RWPE2 (cell line): ENCODE results near the gene JADE2.
"Not testable (repeated sequence)": the region's sequence is repeated elsewhere in the genome, so short reads cannot be mapped to it uniquely, and the experiment has no call there.

Source experiments
- ATAC-seq: fragments of 200-7000 bp; cut with Tn5 transposase; 3 replicates; pipeline ENCODE4 v1.9.1; 2021; ENCODE audit warnings: low read depth
- DNase-seq: peaks from one replicate; pipeline ENCODE4 v3.0.0-alpha.2; 2020; ENCODE audit warnings: low spot score
- H3K27ac ChIP-seq: fragments of 450-650 bp; 2 replicates; pipeline ENCODE4 v1.5.1; 2017; ENCODE audit warnings: mild to moderate bottlenecking; ENCODE audit not compliant: poor library complexity, severe bottlenecking
- H3K27me3 ChIP-seq: fragments of 250-450 bp; sonication (Bioruptor Pico); 2 replicates; pipeline ENCODE4 v1.5.1; 2021; ENCODE audit warnings: mild to moderate bottlenecking, moderate library complexity; ENCODE audit not compliant: insufficient read depth, poor library complexity, severe bottlenecking
- H3K36me3 ChIP-seq: fragments of 250-450 bp; sonication (Bioruptor Pico); 2 replicates; pipeline ENCODE4 v1.5.1; 2020; ENCODE audit warnings: low read depth, mild to moderate bottlenecking, moderate library complexity
- H3K4me1 ChIP-seq: fragments of 250-450 bp; sonication (Bioruptor Pico); 2 replicates; pipeline ENCODE4 v1.5.1; 2021; ENCODE audit warnings: mild to moderate bottlenecking, moderate library complexity; ENCODE audit not compliant: insufficient read depth, poor library complexity, severe bottlenecking
- H3K4me3 ChIP-seq: fragments of 250-450 bp; sonication (Bioruptor Pico); 2 replicates; pipeline ENCODE4 v1.5.1; 2021; ENCODE audit warnings: mild to moderate bottlenecking, moderate library complexity; ENCODE audit not compliant: severe bottlenecking
- H3K9me3 ChIP-seq: fragments of 250-450 bp; sonication (Bioruptor Pico); 2 replicates; pipeline ENCODE4 v1.5.1; 2021; ENCODE audit warnings: mild to moderate bottlenecking, moderate library complexity; ENCODE audit not compliant: severe bottlenecking
- CTCF ChIP-seq: fragments of 450-650 bp; IDR thresholded peaks from one replicate; pipeline ENCODE4 v1.5.1; 2017; ENCODE audit warnings: mild to moderate bottlenecking, moderate library complexity; ENCODE audit not compliant: poor library complexity, severe bottlenecking

JADE2 gene

DNA sequence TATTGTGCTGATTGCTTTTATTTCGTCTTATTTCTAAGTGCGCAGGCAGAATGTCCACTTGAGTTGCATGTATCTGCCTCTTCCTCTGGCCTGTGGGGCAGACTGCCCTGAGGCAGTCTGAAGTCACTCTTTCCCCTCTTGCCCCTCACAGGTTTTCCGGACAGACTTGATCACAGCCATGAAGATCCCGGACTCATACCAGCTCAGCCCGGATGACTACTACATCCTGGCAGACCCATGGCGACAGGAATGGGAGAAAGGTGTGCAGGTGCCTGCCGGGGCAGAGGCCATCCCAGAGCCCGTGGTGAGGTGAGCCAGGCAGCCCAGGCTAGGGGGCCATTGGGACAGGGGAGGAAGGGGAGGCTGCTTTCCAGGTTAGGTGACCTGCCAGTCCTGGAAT lies 26.4 kb downstream of the JADE2 start:
- Histone ChIP-seq H3K4me3 (no peak overlapping the region), H3K4me1 (peaks cover 52% of the 10 kb centered on the region), H3K36me3 (peaks cover 80% of the 10 kb centered on the region), H3K9me3 (no peaks in the 10 kb centered on the region), H3K27me3 (no peaks in the 10 kb centered on the region), H3K27ac (peak overlapping the region; percentile 83)
- no peak for TF ChIP-seq CTCF
- peak; percentile 69 for DNase-seq
- ATAC-seq, result peak; percentile 20; the same call in 2 of the 3 replicates

DNA sequence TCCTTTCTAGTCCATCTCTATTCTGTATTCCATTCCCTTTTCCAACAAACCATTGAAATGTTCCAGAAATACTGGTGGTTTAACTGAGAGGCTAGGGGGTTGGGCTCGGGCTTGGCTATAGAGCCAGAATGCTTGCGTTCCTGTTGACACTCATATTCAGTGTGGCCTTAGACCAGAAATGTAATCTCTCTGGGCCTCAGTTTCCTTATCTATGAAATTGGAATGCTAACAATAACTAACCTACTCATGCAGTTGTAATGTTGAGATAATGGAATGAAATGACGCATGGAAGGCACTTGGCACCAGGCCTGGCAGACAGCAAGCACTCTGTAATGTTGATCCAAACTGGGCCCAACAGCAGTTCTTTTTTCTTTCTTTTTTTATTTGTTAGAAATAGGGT lies 26.8 kb downstream of the JADE2 start:
- Histone ChIP-seq H3K27me3 (no peaks in the 10 kb centered on the region), H3K9me3 (no peaks in the 10 kb centered on the region), H3K36me3 (peaks cover 76% of the 10 kb centered on the region), H3K27ac (peak overlapping the region; percentile 83), H3K4me3 (no peak overlapping the region), H3K4me1 (peaks cover 50% of the 10 kb centered on the region)
- TF ChIP-seq CTCF, result no peak
- ATAC-seq (peak; percentile 49), DNase-seq (peak; percentile 83)

GRCh38 chr5:134552716-134553115 lies 27.2 kb downstream of the JADE2 start:
- H3K27me3 ChIP-seq, DNase-seq, H3K9me3 ChIP-seq, H3K4me3 ChIP-seq, ATAC-seq: not testable (repeated sequence)
- H3K4me1 ChIP-seq, result peaks cover 46% of the 10 kb centered on the region
- H3K36me3 ChIP-seq, result peaks cover 72% of the 10 kb centered on the region
- peak overlapping the region; percentile 83 for H3K27ac ChIP-seq

DNA sequence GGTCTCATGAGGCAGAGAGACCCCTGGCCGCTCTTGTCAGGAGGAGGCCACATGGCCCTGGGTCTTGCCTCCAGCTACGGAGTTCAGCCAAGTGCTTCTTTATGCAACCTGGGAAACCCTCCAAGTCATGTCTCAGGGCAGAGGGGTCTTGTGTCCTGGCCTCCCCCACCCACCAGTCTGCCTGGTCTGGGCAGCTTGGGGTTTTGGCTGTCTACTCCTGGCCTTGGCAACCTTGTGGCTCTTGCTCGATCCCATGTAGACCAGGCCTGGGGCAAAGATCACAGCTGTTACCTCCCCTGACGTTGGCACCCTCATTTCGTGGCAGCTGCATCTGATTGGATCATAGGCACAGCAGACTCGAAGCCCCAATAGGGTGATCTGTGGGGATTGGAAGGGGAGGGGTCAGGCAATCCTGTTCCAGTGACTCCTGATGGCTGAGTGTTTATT lies 28.4 kb downstream of the JADE2 start:
- ATAC-seq (no peak), DNase-seq (no peak)
- Histone ChIP-seq H3K4me3 (no peak overlapping the region), H3K9me3 (no peaks in the 10 kb centered on the region), H3K27ac (peak overlapping the region; percentile 83), H3K4me1 (peaks cover 45% of the 10 kb centered on the region), H3K36me3 (peaks cover 67% of the 10 kb centered on the region), H3K27me3 (no peaks in the 10 kb centered on the region)
- no peak for TF ChIP-seq CTCF

DNA sequence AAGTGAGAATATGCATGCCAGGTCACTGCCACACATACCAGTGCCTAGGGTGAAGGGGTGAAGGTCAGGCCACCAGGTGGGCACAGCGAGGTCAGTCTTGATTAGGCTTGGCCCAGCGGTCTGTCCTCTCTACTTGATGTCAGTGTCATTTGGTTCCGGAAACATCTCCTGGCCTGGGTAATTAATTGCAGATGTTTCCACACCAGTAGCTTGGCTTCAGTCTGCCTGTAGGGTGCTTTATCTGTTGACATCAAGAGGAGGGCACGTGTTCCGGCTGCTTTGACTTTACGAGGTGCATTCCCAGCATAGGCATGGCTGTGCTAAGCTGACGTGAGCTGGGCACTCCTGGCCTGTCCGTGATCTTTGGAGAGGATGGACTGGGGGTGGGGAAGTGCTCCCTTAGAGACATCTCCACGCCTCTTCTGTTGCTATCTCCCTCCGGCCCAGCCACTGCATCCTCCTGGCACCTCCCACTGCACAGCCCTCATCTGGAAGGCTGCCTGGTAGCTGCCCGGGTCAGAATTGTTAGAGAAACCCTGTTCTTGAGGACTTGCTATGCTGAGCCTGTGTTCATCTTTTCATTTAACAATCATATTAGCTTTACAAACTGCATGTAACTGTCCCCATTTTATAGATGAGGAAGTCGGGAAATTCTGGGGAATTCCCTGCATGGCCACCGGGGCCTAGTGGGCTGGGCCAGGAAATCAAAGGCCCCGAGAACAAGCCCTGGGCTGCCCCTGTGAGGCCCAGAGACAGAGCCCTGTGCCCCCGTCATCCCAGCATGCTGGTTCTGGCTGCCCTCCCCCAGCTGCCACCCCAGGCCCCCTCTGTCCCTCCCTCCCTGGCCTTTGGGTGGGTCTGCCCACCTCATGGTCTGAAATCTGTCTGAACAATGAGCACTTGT lies 29.1 kb downstream of the JADE2 start:
- H3K27ac ChIP-seq, result peak overlapping the region; percentile 83
- no peak for DNase-seq
- peaks cover 45% of the 10 kb centered on the region for H3K4me1 ChIP-seq
- no peak overlapping the region for H3K4me3 ChIP-seq
- peak; percentile 65 for ATAC-seq
- no peaks in the 10 kb centered on the region for H3K9me3 ChIP-seq
- H3K27me3 ChIP-seq, result no peaks in the 10 kb centered on the region
- no peak for TF ChIP-seq CTCF
- peaks cover 69% of the 10 kb centered on the region for H3K36me3 ChIP-seq
